Stimulated activated CD4-positive, alpha-beta T cell treated with anti-CD3 and anti-CD28 coated beads, TNF-alpha, amount 100 ng/mL, for 24 hours (primary cell): ENCODE measurements around the gene CHRM3.
"Not testable (repeated sequence)": the region's sequence is repeated elsewhere in the genome, so short reads cannot be mapped to it uniquely, and the experiment has no call there.

Source experiments
- DNase-seq, 3 experiments: peaks; one replicate each; pipeline ENCODE4 v3.0.0-alpha.2; 2020; ENCODE audit warnings: low read depth in 3 of 3

CHRM3 gene

GRCh38 chr1:239386453-239387303, at the start of gene CHRM3:
TSS of gene CHRM3 (plus strand) at chr1:239386568. CDS start at chr1:239907452, 520,884 bp downstream.
- peak in 1 of 3 experiments; percentile 36 for DNase-seq

GRCh38 chr1:239337799-239338430, 48.5 kb upstream of the CHRM3 start:
- no peak for DNase-seq

GRCh38 chr1:239347776-239348175, 38.6 kb upstream of the CHRM3 start:
- no peak for DNase-seq

GRCh38 chr1:239348635-239349353, 37.6 kb upstream of the CHRM3 start:
- no peak for DNase-seq

DNA sequence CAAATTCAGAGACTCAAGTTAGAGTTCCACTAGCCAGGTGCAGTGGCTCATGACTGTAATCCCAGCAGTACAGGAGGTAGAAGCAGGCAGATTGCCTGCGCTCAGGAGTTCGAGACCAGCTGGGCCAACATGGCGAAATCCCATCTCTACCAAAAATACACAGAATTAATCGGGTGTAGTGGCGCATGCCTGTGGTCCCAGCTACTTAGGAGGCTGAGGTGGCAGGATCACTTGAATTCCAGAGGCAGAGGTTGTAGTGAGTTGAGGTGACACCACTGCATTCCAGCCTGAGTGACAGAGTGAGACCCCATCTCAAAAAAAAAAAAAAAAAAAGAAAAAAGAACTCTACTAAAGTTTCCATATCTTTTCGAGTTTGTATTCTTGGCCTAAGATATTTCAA, 36.7 kb upstream of the CHRM3 start:
- no peak for DNase-seq

DNA sequence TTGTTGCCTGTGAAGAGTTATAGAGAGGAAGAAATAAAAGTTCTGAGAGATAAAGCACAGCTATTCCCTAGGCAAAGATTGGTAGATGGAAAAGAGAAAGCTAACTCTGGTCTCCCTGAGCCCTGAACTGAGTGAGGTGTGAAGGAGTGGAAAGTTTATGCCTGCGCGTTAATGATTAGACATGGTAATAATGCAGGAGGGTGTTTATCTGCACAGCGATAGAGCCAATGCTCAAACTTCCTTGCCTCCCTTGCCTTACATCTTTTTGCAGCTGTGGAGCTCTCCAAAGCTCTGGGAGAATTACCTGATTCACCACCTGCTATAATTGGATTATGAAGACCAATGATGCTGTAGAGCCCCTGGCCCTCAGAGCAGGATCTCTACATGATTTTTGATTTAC, 32.8 kb upstream of the CHRM3 start:
- DNase-seq: no peak

DNA sequence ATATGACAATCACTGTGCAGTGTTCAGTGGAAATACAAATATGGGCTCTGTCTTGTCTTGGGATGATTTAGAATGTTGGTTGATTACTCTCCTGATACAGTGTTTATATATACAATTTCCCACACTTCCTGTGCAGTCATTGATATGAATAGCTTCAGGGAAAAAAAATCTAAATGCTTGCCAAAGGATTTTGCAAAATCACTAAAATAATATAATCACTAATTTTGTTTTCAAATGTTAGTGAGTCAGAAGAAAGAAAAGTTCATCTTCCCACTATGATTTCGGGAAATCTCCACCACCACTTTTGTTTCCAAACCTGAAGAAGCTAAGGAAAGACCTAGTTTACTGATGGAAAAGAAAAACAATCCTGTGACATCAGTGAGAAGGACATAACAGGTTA, 32.1 kb upstream of the CHRM3 start:
- DNase-seq: no peak

DNA sequence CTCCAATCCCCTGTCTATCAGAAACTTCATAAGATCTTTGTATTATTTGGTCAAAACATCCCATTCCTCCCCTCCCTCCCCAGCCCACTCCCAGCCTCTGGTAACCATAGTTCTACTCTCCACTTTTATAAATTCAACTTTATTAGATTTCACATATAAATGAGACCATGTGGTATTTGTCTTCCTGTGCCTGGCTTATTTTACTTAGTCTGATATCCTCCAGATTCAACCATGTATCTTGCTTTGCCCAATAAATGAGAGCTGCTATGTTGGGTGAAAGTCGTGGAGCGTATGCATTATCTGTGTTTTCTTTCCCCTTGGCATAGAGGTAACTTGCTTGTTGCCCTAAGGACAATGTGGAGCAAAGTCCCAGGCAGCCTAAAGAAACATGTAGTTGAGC, 28.5 kb upstream of the CHRM3 start:
- no peak for DNase-seq

- DNase-seq: no peak
Observed at GRCh38 chr1:239361403-239361802, 25.0 kb upstream of the CHRM3 start.

DNA sequence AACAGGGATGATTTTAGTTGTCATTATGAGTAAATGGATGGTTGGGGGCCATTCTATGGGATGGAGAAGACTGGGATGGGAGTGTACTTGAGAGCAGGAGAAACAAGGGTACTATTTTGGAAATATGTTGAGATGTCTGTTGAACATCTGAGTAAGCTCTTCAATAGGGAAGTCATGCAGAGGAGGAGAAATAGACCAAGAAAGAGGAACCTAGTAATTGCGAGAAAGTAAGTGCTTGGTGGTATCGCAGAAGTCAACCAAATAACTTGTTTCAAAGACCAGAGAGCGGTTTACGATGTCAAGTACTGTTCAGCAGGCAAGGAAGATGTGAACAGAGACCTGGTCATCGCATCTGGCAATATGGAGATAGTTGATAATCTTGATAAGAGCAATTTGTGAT, 22.4 kb upstream of the CHRM3 start:
- DNase-seq: no peak

- no peak for DNase-seq
Observed at GRCh38 chr1:239367196-239367810, 19.1 kb upstream of the CHRM3 start.

DNA sequence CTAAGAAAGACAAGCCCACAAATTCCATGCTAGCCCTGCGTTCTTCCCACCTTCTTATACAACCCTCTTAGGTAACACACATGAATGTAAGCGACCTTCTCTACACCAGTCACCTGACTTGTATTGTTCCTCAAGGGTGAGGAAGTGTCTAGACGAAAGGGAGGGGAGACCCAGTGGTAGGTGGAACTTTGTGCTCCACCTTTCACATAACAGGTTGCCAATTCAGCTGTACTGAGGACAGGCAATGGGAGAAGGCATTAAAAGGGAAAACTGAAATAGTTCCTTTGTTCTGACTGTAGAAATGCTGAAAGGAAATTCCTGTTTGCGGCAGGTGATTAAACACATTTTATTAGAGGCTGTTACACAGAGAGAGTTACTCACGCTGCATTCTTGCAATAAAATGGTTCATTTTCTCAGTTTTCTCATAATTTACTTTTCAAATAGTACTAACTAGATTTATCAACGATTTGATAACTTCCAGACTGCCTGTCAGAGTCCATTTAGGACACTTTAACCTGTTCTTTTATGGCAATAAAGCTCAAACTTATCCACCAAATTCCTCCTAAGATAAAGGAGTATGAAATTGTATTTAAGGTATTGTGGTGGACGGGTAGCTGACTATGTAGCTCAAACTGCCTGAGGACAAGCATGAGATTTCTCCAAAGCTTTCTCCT, 17.8 kb upstream of the CHRM3 start:
- no peak for DNase-seq

- not testable (repeated sequence) for DNase-seq
Observed at GRCh38 chr1:239370869-239371268, 15.5 kb upstream of the CHRM3 start.

- no peak for DNase-seq
Observed at GRCh38 chr1:239382666-239383065, 3.7 kb upstream of the CHRM3 start.

DNA sequence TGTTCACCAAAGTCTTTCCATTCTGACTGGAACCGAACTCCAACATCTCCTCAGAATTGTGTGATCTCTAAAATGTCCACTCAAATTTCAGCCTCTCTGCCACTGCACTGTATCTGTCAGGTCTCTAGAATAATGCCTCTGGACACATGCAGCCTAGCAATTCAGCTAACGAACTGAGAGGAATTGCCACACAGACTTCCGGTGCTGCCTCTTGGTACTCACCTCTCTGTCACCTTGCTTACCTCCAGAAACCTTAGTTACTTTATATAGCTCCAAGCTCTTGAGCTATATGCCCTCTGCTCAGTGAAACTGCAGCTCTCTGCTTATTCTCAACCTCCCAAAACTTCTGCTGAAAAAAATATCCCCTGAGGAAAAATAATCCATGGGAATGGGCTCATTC, 2.7 kb upstream of the CHRM3 start:
- no peak for DNase-seq

- peak in 1 of 3 experiments; percentile 1 for DNase-seq
Observed at GRCh38 chr1:239387304-239388158, 1.2 kb downstream of the CHRM3 start.

GRCh38 chr1:239388159-239388485, 1.8 kb downstream of the CHRM3 start:
- DNase-seq: no peak

DNA sequence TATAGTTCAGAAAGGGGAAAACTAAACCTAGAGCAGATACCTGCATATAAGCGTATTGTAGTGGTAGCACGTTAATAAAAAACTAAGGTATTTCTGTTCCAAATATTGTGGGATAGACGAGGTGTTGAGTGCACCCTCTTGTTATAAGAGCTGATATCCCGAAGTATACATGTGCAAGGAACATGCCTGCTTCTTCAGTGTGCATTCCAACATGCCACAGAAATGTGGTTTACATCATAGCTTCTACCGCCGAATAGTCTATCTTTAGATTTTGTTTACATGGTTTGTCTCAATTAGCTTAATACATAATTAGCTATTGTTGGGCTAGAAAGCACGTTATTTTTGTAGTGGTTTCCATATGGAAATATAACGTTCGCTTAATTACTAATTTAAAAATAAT, 2.2 kb downstream of the CHRM3 start:
- no peak for DNase-seq

DNA sequence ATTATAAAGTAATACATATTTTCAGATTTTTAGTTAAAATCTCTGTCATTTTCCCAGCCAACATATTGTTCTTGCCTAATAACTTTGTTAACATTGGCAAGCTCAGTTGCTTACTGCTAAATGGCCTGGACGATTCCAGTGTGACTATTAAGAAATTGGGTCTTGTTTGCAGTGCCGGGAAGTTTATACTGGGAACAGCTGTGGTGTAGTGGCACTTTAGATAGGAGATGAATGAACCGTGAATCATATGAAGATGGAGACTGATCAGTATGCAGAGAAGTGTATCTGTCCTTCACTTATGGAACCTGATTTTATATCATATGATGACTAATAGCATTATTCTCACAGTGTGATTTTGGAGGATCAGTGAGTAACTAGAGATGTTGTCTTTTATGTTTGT, 3.3 kb downstream of the CHRM3 start:
- DNase-seq: no peak

GRCh38 chr1:239392271-239392670, 5.9 kb downstream of the CHRM3 start:
- no peak for DNase-seq

GRCh38 chr1:239394107-239394506, 7.7 kb downstream of the CHRM3 start:
- no peak for DNase-seq
